ENCODE measurements around the gene TIMM23.
A peak's percentile ranks its signal among the peaks of the same experiment; 100 is the strongest.
"Not testable (repeated sequence)": the region's sequence is repeated elsewhere in the genome, so short reads cannot be mapped to it uniquely, and the experiment has no call there.

Gene TIMM23

GRCh38 chr10:45972106-45972812, at the start of gene TIMM23:
Gene TIMM23, plus strand, starts transcription at chr10:45972489. Its CDS starts 136 bp downstream, at chr10:45972625.
- peak; percentile 89 for DNase-seq

GRCh38 chr10:45926790-45927189, 45.5 kb upstream of the TIMM23 start:
- not testable (repeated sequence) for DNase-seq

GRCh38 chr10:45931305-45931704, 41.0 kb upstream of the TIMM23 start:
- not testable (repeated sequence) for DNase-seq

GRCh38 chr10:45934788-45935187, 37.5 kb upstream of the TIMM23 start:
- not testable (repeated sequence) for DNase-seq

- not testable (repeated sequence) for DNase-seq
Measured at GRCh38 chr10:45939176-45939697, 33.1 kb upstream of the TIMM23 start.

GRCh38 chr10:45941196-45941595, 31.1 kb upstream of the TIMM23 start:
- DNase-seq = not testable (repeated sequence)

- DNase-seq = not testable (repeated sequence)
Measured at GRCh38 chr10:45945476-45945875, 26.8 kb upstream of the TIMM23 start.

- DNase-seq = not testable (repeated sequence)
Measured at GRCh38 chr10:45947363-45947762, 24.9 kb upstream of the TIMM23 start.

- not testable (repeated sequence) for DNase-seq
Measured at GRCh38 chr10:45948801-45949200, 23.5 kb upstream of the TIMM23 start.

- not testable (repeated sequence) for DNase-seq
Measured at GRCh38 chr10:45954367-45954766, 17.9 kb upstream of the TIMM23 start.

- not testable (repeated sequence) for DNase-seq
Measured at GRCh38 chr10:45956634-45957033, 15.7 kb upstream of the TIMM23 start.

GRCh38 chr10:45957928-45958327, 14.4 kb upstream of the TIMM23 start:
- DNase-seq = not testable (repeated sequence)

- not testable (repeated sequence) for DNase-seq
Measured at GRCh38 chr10:45962686-45963452, 9.4 kb upstream of the TIMM23 start.

- DNase-seq = not testable (repeated sequence)
Measured at GRCh38 chr10:45971019-45971418, 1.3 kb upstream of the TIMM23 start.

GRCh38 chr10:45971742-45972105, 565 bp upstream of the TIMM23 start:
- DNase-seq = not testable (repeated sequence)

GRCh38 chr10:45972813-45973169, 502 bp downstream of the TIMM23 start:
- not testable (repeated sequence) for DNase-seq

GRCh38 chr10:45974041-45974440, 1.8 kb downstream of the TIMM23 start:
- DNase-seq = not testable (repeated sequence)

GRCh38 chr10:45978554-45978953, 6.3 kb downstream of the TIMM23 start:
- DNase-seq = not testable (repeated sequence)

- DNase-seq = not testable (repeated sequence)
Measured at GRCh38 chr10:45981367-45981766, 9.1 kb downstream of the TIMM23 start.

- not testable (repeated sequence) for DNase-seq
Measured at GRCh38 chr10:45983538-45984186, 11.4 kb downstream of the TIMM23 start.

- DNase-seq = not testable (repeated sequence)
Measured at GRCh38 chr10:45984473-45984872, 12.2 kb downstream of the TIMM23 start.

GRCh38 chr10:45985590-45985989, 13.3 kb downstream of the TIMM23 start:
- not testable (repeated sequence) for DNase-seq

- DNase-seq = no peak
Measured at GRCh38 chr10:45997557-45997956, 25.3 kb downstream of the TIMM23 start.

Measured in right hindlimb (tissue), 1 donor.